H9 (cell line): ENCODE results near the gene PLEKHA5. TPM values are rescaled to one million over a fixed set of nuclear protein-coding genes. Genes with fewer than 3 reads are reported as not detected.

Source experiments
- DNase-seq: peaks from one replicate; pipeline ENCODE4 v3.0.0-alpha.2; 2017
- H2AFZ ChIP-seq: one replicate; pipeline ENCODE4 v1.6.1; 2013; ENCODE audit warnings: mild to moderate bottlenecking, low read length, control low read depth, moderate library complexity
- H2AK5ac ChIP-seq: 2 replicates; pipeline ENCODE4 v1.6.1; 2013; ENCODE audit warnings: low read length, control low read depth, mixed read lengths; ENCODE audit not compliant: insufficient read length
- H2BK120ac ChIP-seq: one replicate; pipeline ENCODE4 v1.6.1; 2013; ENCODE audit warnings: low read depth, mild to moderate bottlenecking, low read length, control low read depth, inconsistent platforms; ENCODE audit not compliant: poor library complexity, severe bottlenecking
- H2BK12ac ChIP-seq: 2 replicates; pipeline ENCODE4 v1.6.1; 2013; ENCODE audit warnings: low read length, control low read depth, mixed read lengths, low read depth; ENCODE audit not compliant: insufficient read length
- H2BK15ac ChIP-seq: 2 replicates; pipeline ENCODE4 v1.6.1; 2013; ENCODE audit warnings: low read depth, low read length, control low read depth
- H2BK20ac ChIP-seq: one replicate; pipeline ENCODE4 v1.6.1; 2013; ENCODE audit warnings: low read depth, mild to moderate bottlenecking, low read length, control low read depth, inconsistent platforms; ENCODE audit not compliant: poor library complexity, severe bottlenecking
- H2BK5ac ChIP-seq: 2 replicates; pipeline ENCODE4 v1.6.1; 2013; ENCODE audit warnings: low read length, control low read depth, mixed read lengths; ENCODE audit not compliant: insufficient read length
- H3K14ac ChIP-seq: 2 replicates; pipeline ENCODE4 v1.6.1; 2013; ENCODE audit warnings: low read length, control low read depth; ENCODE audit not compliant: insufficient read depth
- H3K18ac ChIP-seq: 2 replicates; pipeline ENCODE4 v1.6.1; 2013; ENCODE audit warnings: low read depth, mild to moderate bottlenecking, mixed read lengths, low read length, control low read depth; ENCODE audit not compliant: insufficient read length
- H3K23ac ChIP-seq: 2 replicates; pipeline ENCODE4 v1.6.1; 2013; ENCODE audit warnings: low read length, control low read depth, mixed read lengths, low read depth; ENCODE audit not compliant: insufficient read length
- H3K23me2 ChIP-seq: 2 replicates; pipeline ENCODE4 v1.6.1; 2013; ENCODE audit warnings: low read depth, mild to moderate bottlenecking, mixed read lengths, low read length, control low read depth; ENCODE audit not compliant: insufficient read length, poor library complexity, severe bottlenecking
- H3K27ac ChIP-seq: 2 replicates; pipeline ENCODE4 v1.5.1; 2013; ENCODE audit warnings: low read length, control low read depth, mixed read lengths, low read depth; ENCODE audit not compliant: insufficient read length
- H3K27me3 ChIP-seq: 2 replicates; pipeline ENCODE4 v1.6.1; 2013; ENCODE audit warnings: low read length, control low read depth, inconsistent platforms; ENCODE audit not compliant: insufficient read depth
- H3K4ac ChIP-seq: 2 replicates; pipeline ENCODE4 v1.6.1; 2013; ENCODE audit warnings: low read depth, mild to moderate bottlenecking, control low read depth, inconsistent platforms, low read length, moderate library complexity
- H3K4me1 ChIP-seq: 2 replicates; pipeline ENCODE4 v1.6.1; 2013; ENCODE audit warnings: low read length, control low read depth, inconsistent platforms; ENCODE audit not compliant: insufficient read depth
- H3K4me2 ChIP-seq: 2 replicates; pipeline ENCODE4 v1.6.1; 2013; ENCODE audit warnings: low read length, control low read depth, mixed read lengths; ENCODE audit not compliant: insufficient read length, insufficient read depth
- H3K56ac ChIP-seq: 2 replicates; pipeline ENCODE4 v1.6.1; 2013; ENCODE audit warnings: low read depth, mild to moderate bottlenecking, mixed read lengths, low read length, control low read depth; ENCODE audit not compliant: insufficient read length
- H3K79me1 ChIP-seq: 2 replicates; pipeline ENCODE4 v1.6.1; 2013; ENCODE audit warnings: low read depth, mild to moderate bottlenecking, moderate library complexity, low read length, control low read depth, inconsistent platforms; ENCODE audit not compliant: insufficient read depth, poor library complexity, severe bottlenecking
- H3K79me2 ChIP-seq: 2 replicates; pipeline ENCODE4 v1.6.1; 2013; ENCODE audit warnings: low read length, control low read depth, inconsistent platforms; ENCODE audit not compliant: insufficient read depth
- H3K9ac ChIP-seq: 2 replicates; pipeline ENCODE4 v1.6.1; 2013; ENCODE audit warnings: low read length, control low read depth, mixed read lengths; ENCODE audit not compliant: insufficient read length; ENCODE audit errors: extremely low read depth
- H3K9me3 ChIP-seq: one replicate; pipeline ENCODE4 v1.6.1; 2013; ENCODE audit warnings: low read depth, low read length, inconsistent platforms; ENCODE audit not compliant: control insufficient read depth
- H3T11ph ChIP-seq: one replicate; pipeline ENCODE4 v1.6.1; 2013; ENCODE audit warnings: mild to moderate bottlenecking, low read length, control low read depth, inconsistent platforms
- H4K20me1 ChIP-seq: one replicate; pipeline ENCODE4 v1.6.1; 2013; ENCODE audit not compliant: control insufficient read depth, insufficient read length, insufficient read depth
- H4K5ac ChIP-seq: 2 replicates; pipeline ENCODE4 v1.6.1; 2013; ENCODE audit warnings: low read depth, mild to moderate bottlenecking, mixed read lengths, low read length, control low read depth; ENCODE audit not compliant: insufficient read length
- H4K8ac ChIP-seq: replicated peaks from 2 replicates; pipeline ENCODE4 v1.6.1; 2013; ENCODE audit warnings: low read length, control low read depth, mixed read lengths, low read depth; ENCODE audit not compliant: insufficient read length
- H4K91ac ChIP-seq: 2 replicates; pipeline ENCODE4 v1.6.1; 2013; ENCODE audit warnings: low read depth, mild to moderate bottlenecking, moderate library complexity, mixed read lengths, low read length, control low read depth; ENCODE audit not compliant: insufficient read length
- H3K27ac Mint-ChIP-seq, 3 experiments: 2 replicates in 2 of 3; 3 replicates in 1 of 3; pipeline ENCODE4 v1.8.0; 2020 to 2021; ENCODE audit warnings: mixed read lengths in 3 of 3, mild to moderate bottlenecking in 1 of 3, moderate library complexity in 1 of 3
- H3K27me3 Mint-ChIP-seq: 2 replicates; pipeline ENCODE4 v1.8.0; 2021; ENCODE audit warnings: low read depth, mild to moderate bottlenecking, moderate library complexity, mixed read lengths
- H3K36me3 Mint-ChIP-seq, 3 experiments: 2 replicates in 2 of 3; 3 replicates in 1 of 3; pipeline ENCODE4 v1.8.0; 2020 to 2021; ENCODE audit warnings: low read depth in 3 of 3, mixed read lengths in 3 of 3; ENCODE audit not compliant: insufficient read depth in 1 of 3
- H3K4me1 Mint-ChIP-seq, 2 experiments: 2 replicates each; pipeline ENCODE4 v1.8.0; 2020; ENCODE audit warnings: mixed read lengths in 2 of 2
- H3K4me3 Mint-ChIP-seq, 2 experiments: 2 replicates in 1 of 2; 3 replicates in 1 of 2; pipeline ENCODE4 v1.8.0; 2020 to 2021; ENCODE audit warnings: mild to moderate bottlenecking in 2 of 2, mixed read lengths in 2 of 2, moderate library complexity in 1 of 2
- H3K9me3 Mint-ChIP-seq, 2 experiments: 2 replicates in 1 of 2; 3 replicates in 1 of 2; pipeline ENCODE4 v1.8.0; 2020; ENCODE audit warnings: mild to moderate bottlenecking in 2 of 2, mixed read lengths in 2 of 2, moderate library complexity in 1 of 2
- WGBS: extraction: QIAGEN DNeasy Blood & Tissue Kit; methylation state at CpG from one replicate; pipeline ENCODE4 v1.1.7; 2013; ENCODE audit warnings: missing lambda C conversion rate, low lambda C conversion rate, mixed read lengths; ENCODE audit not compliant: insufficient read length; ENCODE audit errors: extremely low coverage; 5-methylcytosine and 5-hydroxymethylcytosine counted together
- total RNA-seq: library from RNA; stranded (reverse); gene quantifications from 2 replicates; pipeline ENCODE4 v1.2.1, GENCODE V29; 2021
- TF ChIP-seq, protein P1 (sequence below): fragments of 200-600 bp; sonication (generic); conservative IDR thresholded peaks from 3 replicates; pipeline ENCODE4 v1.8.0; 2021; ENCODE audit warnings: antibody characterized with exemption, mild to moderate bottlenecking

Gene PLEKHA5
- total RNA-seq, 1 experiment from 2014 or later = 86.7 TPM

DNA sequence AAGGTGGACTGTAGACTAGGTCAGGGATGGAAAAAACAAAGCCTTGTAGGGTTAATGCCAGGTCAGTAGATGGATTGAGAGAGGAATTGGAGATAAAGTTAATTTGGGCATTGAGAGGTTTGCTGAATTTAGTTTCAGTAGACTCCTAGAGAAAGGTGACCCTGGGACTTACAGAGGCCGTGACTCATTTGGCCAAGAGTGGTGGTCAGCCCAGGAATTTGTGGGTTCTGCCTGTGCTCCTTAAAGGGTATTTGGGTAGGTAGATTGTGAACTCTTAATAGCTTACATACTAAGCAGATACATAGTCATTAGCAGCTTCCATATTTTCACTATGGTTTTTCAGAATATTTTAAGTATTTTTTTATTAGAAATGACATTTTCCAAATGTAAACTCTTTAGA lies 21.8 kb downstream of the PLEKHA5 start:
- no peak overlapping the region for H2BK20ac ChIP-seq
- H3K27me3 ChIP-seq = no peaks in the 10 kb centered on the region
- Mint-ChIP-seq H3K36me3 (peaks cover 26 to 48% (median 45%) of the 10 kb centered on the region in 3 experiments), H3K4me3 (no peak overlapping the region), H3K9me3 (peaks cover 0 to 2% of the 10 kb centered on the region in 2 experiments; a peak in 1 of 5 replicates), H3K27ac (peak overlapping the region; percentile 4 to 45 (median 7); a peak in 6 of 7 replicates), H3K4me1 (peaks cover 28 to 36% of the 10 kb centered on the region in 2 experiments), H3K27me3 (no peaks in the 10 kb centered on the region)
- no CpG with 5 or more reads among the region's 1 CpG for WGBS
- H3K27ac ChIP-seq = no peak overlapping the region
- no peak overlapping the region for H2BK12ac ChIP-seq
- no peak overlapping the region for H4K8ac ChIP-seq
- H2BK5ac ChIP-seq = no peak overlapping the region
- H3K4me1 ChIP-seq = no peaks in the 10 kb centered on the region; the same call in 1 of the 2 replicates
- H3K4ac ChIP-seq = no peak overlapping the region
- no peak overlapping the region for H3K4me2 ChIP-seq
- no peak overlapping the region for H3K18ac ChIP-seq
- H4K5ac ChIP-seq = no peak overlapping the region
- H4K20me1 ChIP-seq = no peaks in the 10 kb centered on the region
- H3T11ph ChIP-seq = no peak overlapping the region
- H3K23me2 ChIP-seq = no peaks in the 10 kb centered on the region
- no peak for DNase-seq
- H3K79me2 ChIP-seq = peaks cover 24% of the 10 kb centered on the region; the same call in 1 of the 2 replicates
- H2BK120ac ChIP-seq = no peak overlapping the region
- H3K14ac ChIP-seq = no peak overlapping the region
- no peak overlapping the region for H2BK15ac ChIP-seq
- no peak overlapping the region for H2AK5ac ChIP-seq
- no peak overlapping the region for H4K91ac ChIP-seq
- peaks cover 6% of the 10 kb centered on the region for H3K79me1 ChIP-seq
- no peak overlapping the region for H2AFZ ChIP-seq
- no peaks in the 10 kb centered on the region for H3K9me3 ChIP-seq
- TF ChIP-seq, protein P1, sequence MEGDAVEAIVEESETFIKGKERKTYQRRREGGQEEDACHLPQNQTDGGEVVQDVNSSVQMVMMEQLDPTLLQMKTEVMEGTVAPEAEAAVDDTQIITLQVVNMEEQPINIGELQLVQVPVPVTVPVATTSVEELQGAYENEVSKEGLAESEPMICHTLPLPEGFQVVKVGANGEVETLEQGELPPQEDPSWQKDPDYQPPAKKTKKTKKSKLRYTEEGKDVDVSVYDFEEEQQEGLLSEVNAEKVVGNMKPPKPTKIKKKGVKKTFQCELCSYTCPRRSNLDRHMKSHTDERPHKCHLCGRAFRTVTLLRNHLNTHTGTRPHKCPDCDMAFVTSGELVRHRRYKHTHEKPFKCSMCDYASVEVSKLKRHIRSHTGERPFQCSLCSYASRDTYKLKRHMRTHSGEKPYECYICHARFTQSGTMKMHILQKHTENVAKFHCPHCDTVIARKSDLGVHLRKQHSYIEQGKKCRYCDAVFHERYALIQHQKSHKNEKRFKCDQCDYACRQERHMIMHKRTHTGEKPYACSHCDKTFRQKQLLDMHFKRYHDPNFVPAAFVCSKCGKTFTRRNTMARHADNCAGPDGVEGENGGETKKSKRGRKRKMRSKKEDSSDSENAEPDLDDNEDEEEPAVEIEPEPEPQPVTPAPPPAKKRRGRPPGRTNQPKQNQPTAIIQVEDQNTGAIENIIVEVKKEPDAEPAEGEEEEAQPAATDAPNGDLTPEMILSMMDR = no peak
- H3K56ac ChIP-seq = no peak overlapping the region
- no peak overlapping the region for H3K23ac ChIP-seq
- H3K9ac ChIP-seq = no peak overlapping the region
